Measurements from ENCODE around the gene AKR1C2.
"Not testable (repeated sequence)": the region's sequence is repeated elsewhere in the genome, so short reads cannot be mapped to it uniquely, and the experiment has no call there.

Gene AKR1C2

GRCh38 chr10:5003127-5004029 is at the start of gene AKR1C2:
Gene AKR1C2, minus strand, starts transcription at chr10:5003857. Its CDS starts 22 bp downstream, at chr10:5003835.
- DNase-seq (ENCODE audit: low read depth) = not testable (repeated sequence)

GRCh38 chr10:5052951-5053500 is 49.4 kb upstream of the AKR1C2 start:
- not testable (repeated sequence) for DNase-seq (ENCODE audit: low read depth)

- no peak for DNase-seq (ENCODE audit: low read depth)
Measured at GRCh38 chr10:5047912-5048628, 44.4 kb upstream of the AKR1C2 start.

GRCh38 chr10:5047055-5047454 is 43.4 kb upstream of the AKR1C2 start:
- DNase-seq (ENCODE audit: low read depth) = not testable (repeated sequence)

GRCh38 chr10:5046410-5046809 is 42.8 kb upstream of the AKR1C2 start:
- no peak for DNase-seq (ENCODE audit: low read depth)

GRCh38 chr10:5045095-5045494 is 41.4 kb upstream of the AKR1C2 start:
- no peak for DNase-seq (ENCODE audit: low read depth)

GRCh38 chr10:5043716-5044115 is 40.1 kb upstream of the AKR1C2 start:
- no peak for DNase-seq (ENCODE audit: low read depth)

- DNase-seq (ENCODE audit: low read depth) = no peak
Measured at GRCh38 chr10:5042922-5043321, 39.3 kb upstream of the AKR1C2 start.

- DNase-seq (ENCODE audit: low read depth) = no peak
Measured at GRCh38 chr10:5041471-5042023, 37.9 kb upstream of the AKR1C2 start.

GRCh38 chr10:5040781-5041470 is 37.3 kb upstream of the AKR1C2 start:
- DNase-seq (ENCODE audit: low read depth) = no peak

GRCh38 chr10:5040010-5040673 is 36.5 kb upstream of the AKR1C2 start:
- no peak for DNase-seq (ENCODE audit: low read depth)

GRCh38 chr10:5038733-5039132 is 35.1 kb upstream of the AKR1C2 start:
- no peak for DNase-seq (ENCODE audit: low read depth)

- no peak for DNase-seq (ENCODE audit: low read depth)
Measured at GRCh38 chr10:5038101-5038500, 34.4 kb upstream of the AKR1C2 start.

- no peak for DNase-seq (ENCODE audit: low read depth)
Measured at GRCh38 chr10:5036511-5036910, 32.9 kb upstream of the AKR1C2 start.

GRCh38 chr10:5035356-5035755 is 31.7 kb upstream of the AKR1C2 start:
- DNase-seq (ENCODE audit: low read depth) = no peak

- DNase-seq (ENCODE audit: low read depth) = no peak
Measured at GRCh38 chr10:5034588-5034987, 30.9 kb upstream of the AKR1C2 start.

GRCh38 chr10:5033061-5033778 is 29.6 kb upstream of the AKR1C2 start:
- no peak for DNase-seq (ENCODE audit: low read depth)

GRCh38 chr10:5032444-5032843 is 28.8 kb upstream of the AKR1C2 start:
- DNase-seq (ENCODE audit: low read depth) = not testable (repeated sequence)

GRCh38 chr10:5031588-5031987 is 27.9 kb upstream of the AKR1C2 start:
- not testable (repeated sequence) for DNase-seq (ENCODE audit: low read depth)

GRCh38 chr10:5030989-5031388 is 27.3 kb upstream of the AKR1C2 start:
- no peak for DNase-seq (ENCODE audit: low read depth)

- not testable (repeated sequence) for DNase-seq (ENCODE audit: low read depth)
Measured at GRCh38 chr10:5025461-5025881, 21.8 kb upstream of the AKR1C2 start.

Measured in stimulated activated CD8-positive, alpha-beta memory T cell treated with anti-CD3 and anti-CD28 coated beads, Interleukin-15, amount 100 ng/mL, for 1 hour (primary cell).